ENCODE measurements around the gene FBN2. TPM values are rescaled to one million over a fixed set of nuclear protein-coding genes. Genes with fewer than 3 reads are reported as not detected.

Gene FBN2
- total RNA-seq, 2 donors from 2014 or later: 1.8 to 1.9 TPM

- DNase-seq: peak; percentile 18
- intact Hi-C loops (cut with DNase I): loop anchor here (2.0 kb wide), 1 partner anchor 286 kb away; no protein-coding TSS in a partner anchor
- H3K9me3 ChIP-seq: no peaks in the 10 kb centered on the region
- no peaks in the 10 kb centered on the region for H3K36me3 ChIP-seq
- H3K4me1 ChIP-seq: no peaks in the 10 kb centered on the region
- H3K27ac ChIP-seq: no peak overlapping the region
- no peak overlapping the region for H3K9ac ChIP-seq (ENCODE audit: low read depth in 2 of 2, low read length in 2 of 2)
- no peaks in the 10 kb centered on the region for H3K27me3 ChIP-seq
- TF ChIP-seq CTCF (IDR thresholded peaks at IDR 0.05): no peak
- no peak overlapping the region for H3K4me3 ChIP-seq
Observed at GRCh38 chr5:128498844-128499455, 39.1 kb downstream of the FBN2 start.

GRCh38 chr5:128494516-128494915 is 43.5 kb downstream of the FBN2 start:
- no peak overlapping the region for H3K9ac ChIP-seq (ENCODE audit: low read depth in 2 of 2, low read length in 2 of 2)
- no peak for DNase-seq
- H3K27me3 ChIP-seq: no peaks in the 10 kb centered on the region
- H3K4me3 ChIP-seq: no peak overlapping the region
- no peak for TF ChIP-seq CTCF (IDR thresholded peaks at IDR 0.05)
- H3K36me3 ChIP-seq: no peaks in the 10 kb centered on the region
- H3K4me1 ChIP-seq: no peaks in the 10 kb centered on the region
- no peaks in the 10 kb centered on the region for H3K9me3 ChIP-seq
- no peak overlapping the region for H3K27ac ChIP-seq
- intact Hi-C loops (cut with DNase I): no loop called here

DNA sequence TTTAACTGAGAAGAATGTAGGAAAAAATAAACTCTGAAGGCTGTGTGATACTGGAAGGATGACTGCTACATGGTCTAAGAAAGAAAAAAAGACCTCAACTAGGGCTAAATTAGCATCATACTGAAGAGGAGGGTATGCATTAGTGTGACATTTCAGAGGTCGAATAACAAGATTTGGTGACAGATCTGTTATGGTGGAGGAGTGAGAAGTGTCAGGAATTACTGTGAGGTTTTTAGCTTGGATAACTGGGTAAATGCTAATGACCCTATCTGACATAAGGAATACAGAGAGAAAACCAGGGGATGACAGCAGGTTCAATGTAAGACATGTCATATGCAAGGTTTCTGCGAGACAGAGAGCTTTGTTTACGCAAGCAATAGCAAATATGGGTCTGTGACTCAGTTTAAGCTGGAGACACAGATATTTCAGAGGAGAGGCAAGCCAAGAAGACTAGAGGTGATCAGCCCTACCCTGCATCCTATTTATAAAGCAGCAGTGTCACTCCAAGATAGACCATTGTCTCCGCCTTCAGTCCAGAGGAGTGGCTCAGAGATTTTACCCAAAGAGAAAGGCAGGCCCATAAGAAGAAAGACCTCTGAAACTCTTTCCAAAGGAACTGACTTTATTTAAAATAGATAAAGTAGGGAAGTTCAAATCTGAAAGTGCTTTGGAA is 44.3 kb downstream of the FBN2 start:
- Histone ChIP-seq H3K9ac (ENCODE audit: low read depth in 2 of 2, low read length in 2 of 2) (no peak overlapping the region), H3K36me3 (no peaks in the 10 kb centered on the region), H3K27me3 (no peaks in the 10 kb centered on the region), H3K27ac (no peak overlapping the region), H3K4me1 (no peaks in the 10 kb centered on the region), H3K4me3 (no peak overlapping the region), H3K9me3 (no peaks in the 10 kb centered on the region)
- no peak for TF ChIP-seq CTCF (IDR thresholded peaks at IDR 0.05)
- DNase-seq: no peak
- intact Hi-C loops (cut with DNase I): no loop called here

GRCh38 chr5:128491291-128491690 is 46.8 kb downstream of the FBN2 start:
- no peaks in the 10 kb centered on the region for H3K4me1 ChIP-seq
- no peak overlapping the region for H3K9ac ChIP-seq (ENCODE audit: low read depth in 2 of 2, low read length in 2 of 2)
- H3K27me3 ChIP-seq: no peaks in the 10 kb centered on the region
- H3K9me3 ChIP-seq: no peaks in the 10 kb centered on the region
- no peak overlapping the region for H3K4me3 ChIP-seq
- no peaks in the 10 kb centered on the region for H3K36me3 ChIP-seq
- intact Hi-C loops (cut with DNase I): no loop called here
- no peak for DNase-seq
- TF ChIP-seq CTCF (IDR thresholded peaks at IDR 0.05): no peak
- H3K27ac ChIP-seq: no peak overlapping the region

DNA sequence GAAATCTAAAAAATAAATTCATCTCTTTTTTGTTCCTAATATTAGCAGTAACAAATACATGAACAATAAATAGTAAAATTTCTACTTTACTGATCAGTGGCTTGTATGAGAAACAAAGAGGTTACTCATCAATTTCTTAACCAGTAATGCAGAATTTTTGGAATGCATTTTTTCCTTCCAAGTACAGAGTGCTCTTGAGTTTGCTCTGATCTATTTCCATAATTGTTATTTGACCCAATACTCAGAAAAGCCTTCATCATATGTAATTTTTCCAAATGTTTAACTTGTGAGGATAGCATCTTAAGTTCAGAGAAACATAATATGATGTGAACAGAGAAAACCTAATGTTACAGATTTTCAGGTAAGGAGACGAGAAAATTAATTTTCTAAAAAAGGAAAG is 47.3 kb downstream of the FBN2 start:
- Histone ChIP-seq H3K9ac (ENCODE audit: low read depth in 2 of 2, low read length in 2 of 2) (no peak overlapping the region), H3K27ac (no peak overlapping the region), H3K4me1 (no peaks in the 10 kb centered on the region), H3K36me3 (no peaks in the 10 kb centered on the region), H3K9me3 (no peaks in the 10 kb centered on the region), H3K27me3 (no peaks in the 10 kb centered on the region), H3K4me3 (no peak overlapping the region)
- no peak for TF ChIP-seq CTCF (IDR thresholded peaks at IDR 0.05)
- DNase-seq: no peak
- intact Hi-C loops (cut with DNase I): no loop called here

All from colonic mucosa (tissue), 4 donors.